H1 (cell line): Measurements from ENCODE around the gene PPARA. TPM values are rescaled to one million over a fixed set of nuclear protein-coding genes. Genes with fewer than 3 reads are reported as not detected.

Experiments
- CTCF ChIA-PET: fragments of 300-600 bp; sonication (Branson Sonifier 250); formaldehyde crosslinking; loops from one replicate; lab custom pipeline; 2021; ENCODE audit not compliant: partially characterized antibody; lab: Charles Lee
- POLR2A ChIA-PET: fragments of 300-600 bp; sonication (Branson Sonifier 250); formaldehyde crosslinking; loops from one replicate; lab custom pipeline; 2021; ENCODE audit warnings: inconsistent platforms; ENCODE audit not compliant: partially characterized antibody; lab: Charles Lee
- DNase-seq, 2 experiments: peaks; one replicate each; pipeline versions ENCODE4 v3.0.0 to v3.0.0-alpha.2; 2010 to 2022; ENCODE audit warnings: low spot score in 2 of 2, low read depth in 1 of 2, mixed read lengths in 1 of 2
- FAIRE-seq: peaks from 2 replicates; lab custom pipeline; 2011; peaks lifted over from hg19 to GRCh38; lab: Jason Lieb, UNC
- H2AFZ ChIP-seq: 2 replicates; pipeline ENCODE4 v1.8.1; 2012; ENCODE audit warnings: low read length, inconsistent platforms
- H2AK5ac ChIP-seq: 2 replicates; pipeline ENCODE4 v1.6.1; 2013; ENCODE audit warnings: low read depth, low read length
- H2BK120ac ChIP-seq: replicated peaks from 2 replicates; pipeline ENCODE3; 2013; ENCODE audit warnings: low read depth, low read length, inconsistent platforms
- H2BK12ac ChIP-seq: 2 replicates; pipeline ENCODE4 v1.6.1; 2013; ENCODE audit warnings: low read depth, low read length
- H2BK15ac ChIP-seq: 2 replicates; pipeline ENCODE4 v1.6.1; 2013; ENCODE audit warnings: low read length
- H2BK20ac ChIP-seq: 2 replicates; pipeline ENCODE4 v1.6.1; 2013; ENCODE audit warnings: low read length
- H2BK5ac ChIP-seq: 2 replicates; pipeline ENCODE4 v1.6.1; 2013; ENCODE audit warnings: low read depth, low read length
- H3K14ac ChIP-seq: 2 replicates; pipeline ENCODE4 v1.6.1; 2013; ENCODE audit warnings: inconsistent platforms; ENCODE audit not compliant: insufficient read length
- H3K18ac ChIP-seq: 2 replicates; pipeline ENCODE4 v1.6.1; 2013; ENCODE audit warnings: low read length; ENCODE audit errors: extremely low read depth
- H3K23ac ChIP-seq: 2 replicates; pipeline ENCODE4 v1.6.1; 2013; ENCODE audit warnings: inconsistent platforms; ENCODE audit not compliant: insufficient read length
- H3K23me2 ChIP-seq: 2 replicates; pipeline ENCODE4 v1.6.1; 2013; ENCODE audit warnings: low read depth, low read length
- H3K27ac ChIP-seq: 2 replicates; pipeline ENCODE4 v1.6.1; 2011; ENCODE audit warnings: low read depth, low read length, inconsistent platforms
- H3K27me3 ChIP-seq, 4 experiments: replicated peaks in 1 of 4; 1 replicate in 1 of 4; 2 replicates in 3 of 4; pipeline versions ENCODE4 v1.6.1 to v1.8.1; 2011 to 2013; ENCODE audit warnings: low read length in 3 of 4, mild to moderate bottlenecking in 3 of 4, inconsistent platforms in 2 of 4, mixed read lengths in 2 of 4, moderate library complexity in 1 of 4; ENCODE audit not compliant: control insufficient read depth in 3 of 4, insufficient read depth in 3 of 4; ENCODE audit errors: extremely low read depth in 1 of 4
- H3K36me3 ChIP-seq, 4 experiments: 2 replicates each; pipeline versions ENCODE4 v1.6.1 to v1.8.1; 2011 to 2013; ENCODE audit warnings: mild to moderate bottlenecking in 4 of 4, low read length in 3 of 4, moderate library complexity in 2 of 4, control low read depth in 1 of 4, inconsistent platforms in 1 of 4; ENCODE audit not compliant: insufficient read depth in 4 of 4, control insufficient read depth in 2 of 4
- H3K4ac ChIP-seq: replicated peaks from 2 replicates; pipeline ENCODE3; 2013; ENCODE audit warnings: low read length, low read depth, mixed read lengths, inconsistent platforms; ENCODE audit not compliant: insufficient read length
- H3K4me1 ChIP-seq, 4 experiments: replicated peaks in 1 of 4; 1 replicate in 1 of 4; 2 replicates in 3 of 4; pipeline versions ENCODE4 v1.6.1 to v1.8.1; 2011 to 2013; ENCODE audit warnings: low read length in 3 of 4, inconsistent platforms in 2 of 4, mixed read lengths in 1 of 4; ENCODE audit not compliant: insufficient read depth in 4 of 4, control insufficient read depth in 3 of 4
- H3K4me2 ChIP-seq, 2 experiments: 2 replicates each; pipeline versions ENCODE4 v1.6.1 to v1.8.1; 2011 to 2013; ENCODE audit warnings: low read depth in 2 of 2, low read length in 2 of 2, control low read depth in 1 of 2, inconsistent platforms in 1 of 2, mild to moderate bottlenecking in 1 of 2; ENCODE audit not compliant: insufficient read depth in 1 of 2
- H3K4me3 ChIP-seq, 4 experiments: fragments of 200-600, 300-600 bp in 1 of 4; sonication (generic), shearing (Covaris generic), sonication (Bioruptor Twin) in 1 of 4; 2 replicates each; pipeline versions ENCODE4 v1.5.1 to v1.8.1; 2011 to 2016; ENCODE audit warnings: low read length in 4 of 4, low read depth in 3 of 4, control low read depth in 2 of 4, inconsistent platforms in 2 of 4, mild to moderate bottlenecking in 2 of 4, mixed read lengths in 1 of 4, moderate library complexity in 1 of 4; ENCODE audit not compliant: insufficient read depth in 2 of 4; ENCODE audit errors: extremely low read depth in 1 of 4
- H3K56ac ChIP-seq: replicated peaks from 2 replicates; pipeline ENCODE3; 2013; ENCODE audit warnings: low read depth, mild to moderate bottlenecking, mixed read lengths, low read length, inconsistent platforms; ENCODE audit not compliant: insufficient read length
- H3K79me1 ChIP-seq: 2 replicates; pipeline ENCODE4 v1.6.1; 2013; ENCODE audit warnings: low read depth, low read length, control low read depth
- H3K79me2 ChIP-seq, 2 experiments: 2 replicates each; pipeline versions ENCODE4 v1.6.1 to v1.8.1; 2012 to 2013; ENCODE audit warnings: low read length in 2 of 2, mild to moderate bottlenecking in 2 of 2, inconsistent platforms in 1 of 2; ENCODE audit not compliant: insufficient read depth in 2 of 2, control insufficient read depth in 1 of 2
- H3K9ac ChIP-seq, 4 experiments: replicated peaks in 1 of 4; 1 replicate in 1 of 4; 2 replicates in 3 of 4; pipeline versions ENCODE4 v1.6.1 to v1.8.1; 2011 to 2013; ENCODE audit warnings: low read depth in 3 of 4, low read length in 3 of 4, control low read depth in 2 of 4, mild to moderate bottlenecking in 2 of 4, moderate library complexity in 2 of 4, inconsistent platforms in 1 of 4; ENCODE audit errors: extremely low read depth in 1 of 4
- H3K9me3 ChIP-seq, 2 experiments: 2 replicates each; pipeline versions ENCODE4 v1.6.1 to v1.8.1; 2012 to 2013; ENCODE audit warnings: mild to moderate bottlenecking in 2 of 2, moderate library complexity in 2 of 2, control low read depth in 1 of 2, inconsistent platforms in 1 of 2, low read depth in 1 of 2, low read length in 1 of 2, mixed read lengths in 1 of 2; ENCODE audit not compliant: insufficient read depth in 2 of 2
- H4K20me1 ChIP-seq, 2 experiments: replicated peaks in 1 of 2; 2 replicates each; pipeline versions ENCODE3 to v1.8.1; 2011 to 2013; ENCODE audit warnings: inconsistent platforms in 2 of 2, low read length in 2 of 2, mild to moderate bottlenecking in 1 of 2; ENCODE audit not compliant: insufficient read depth in 2 of 2, control insufficient read depth in 1 of 2
- H4K5ac ChIP-seq: 2 replicates; pipeline ENCODE4 v1.6.1; 2013; ENCODE audit warnings: low read length, low read depth, mixed read lengths, inconsistent platforms; ENCODE audit not compliant: insufficient read length
- H4K8ac ChIP-seq: 2 replicates; pipeline ENCODE4 v1.8.0; 2013; ENCODE audit warnings: mild to moderate bottlenecking, moderate library complexity, low read length, inconsistent platforms; ENCODE audit not compliant: insufficient read depth; ENCODE audit errors: extremely low read depth
- H4K91ac ChIP-seq: replicated peaks from 2 replicates; pipeline ENCODE3; 2013; ENCODE audit warnings: low read length, mixed read lengths, inconsistent platforms; ENCODE audit not compliant: insufficient read length
- CEBPB ChIP-seq: IDR thresholded peaks from 2 replicates; pipeline ENCODE4 v1.6.1; 2012; ENCODE audit warnings: low read depth, low read length
- CTCF ChIP-seq, 3 experiments: IDR thresholded peaks; 1 replicate in 2 of 3; 2 replicates in 1 of 3; pipeline versions ENCODE4 v1.5.1 to v1.6.1; 2011; ENCODE audit warnings: low read length in 3 of 3, mild to moderate bottlenecking in 3 of 3, inconsistent platforms in 2 of 3, low read depth in 1 of 3, moderate library complexity in 1 of 3; ENCODE audit not compliant: insufficient read depth in 1 of 3; ENCODE audit errors: control extremely low read depth in 1 of 3
- EP300 ChIP-seq, 2 experiments: IDR thresholded peaks; 1 replicate in 1 of 2; 2 replicates in 1 of 2; pipeline ENCODE4 v1.6.1; 2011 to 2012; ENCODE audit warnings: low read depth in 2 of 2, low read length in 2 of 2, mild to moderate bottlenecking in 2 of 2, borderline replicate concordance in 1 of 2, inconsistent platforms in 1 of 2, moderate library complexity in 1 of 2
- HDAC2 ChIP-seq, 2 experiments: fragments of 300-600 bp in 1 of 2; sonication (generic) in 1 of 2; IDR thresholded peaks; 2 replicates each; pipeline ENCODE4 v1.6.1; 2011 to 2012; ENCODE audit warnings: low read depth in 2 of 2, low read length in 2 of 2, mild to moderate bottlenecking in 2 of 2, moderate library complexity in 2 of 2, borderline replicate concordance in 1 of 2, inconsistent platforms in 1 of 2
- HDAC6 ChIP-seq: IDR thresholded peaks from one replicate; pipeline ENCODE4 v1.7.1; 2012; ENCODE audit warnings: low read depth, mild to moderate bottlenecking, inconsistent platforms, low read length, moderate library complexity
- MAX ChIP-seq: IDR thresholded peaks from 2 replicates; pipeline ENCODE4 v1.6.1; 2012; ENCODE audit warnings: inconsistent platforms
- NRF1 ChIP-seq: IDR thresholded peaks from 2 replicates; pipeline ENCODE4 v1.6.1; 2011; ENCODE audit warnings: mild to moderate bottlenecking, low read depth, low read length, improper control_type of control experiment
- POLR2AphosphoS5 ChIP-seq: IDR thresholded peaks from 2 replicates; pipeline ENCODE4 v1.6.1; 2011; ENCODE audit warnings: low read depth, low read length
- SAP30 ChIP-seq: fragments of 300-600 bp; sonication (generic); IDR thresholded peaks from 2 replicates; pipeline ENCODE4 v1.7.1; 2012; ENCODE audit warnings: low read length, moderate library complexity, mild to moderate bottlenecking, inconsistent platforms; ENCODE audit not compliant: insufficient read depth, insufficient replicate concordance
- SP4 ChIP-seq: IDR thresholded peaks from 2 replicates; pipeline ENCODE4 v1.6.1; 2012; ENCODE audit warnings: low read length, inconsistent platforms
- TAF1 ChIP-seq: IDR thresholded peaks from 2 replicates; pipeline ENCODE4 v1.6.1; 2011; ENCODE audit warnings: mild to moderate bottlenecking, low read depth, low read length
- WGBS, 2 experiments: shearing (Covaris generic) in 1 of 2; methylation state at CpG; one replicate each; pipeline versions ENCODE4 v1.1.6 to v1.1.7; 2013 to 2015; ENCODE audit warnings: low lambda C conversion rate in 2 of 2, mixed read lengths in 2 of 2, inconsistent platforms in 1 of 2, low coverage in 1 of 2, missing lambda C conversion rate in 1 of 2; ENCODE audit not compliant: insufficient replicate concordance in 2 of 2, insufficient coverage in 1 of 2, insufficient read length in 1 of 2; ENCODE audit errors: extremely low coverage in 1 of 2, missing lambda C conversion rate in 1 of 2; 5-methylcytosine and 5-hydroxymethylcytosine counted together
- polyA plus RNA-seq, 7 experiments: library from polyadenylated mRNA; depleted of rRNA in 3 of 7; stranded (reverse) in 5 of 7; unstranded in 2 of 7; fragments of >200 nt in 5 of 7; fragments of 200-250 nt in 2 of 7; gene quantifications; 1 replicate in 5 of 7; 2 replicates in 1 of 7; 4 replicates in 1 of 7; pipeline versions ENCODE4 v1.2.1 to v1.2.3, GENCODE V29; 2011 to 2013; ENCODE audit warnings: missing spikeins in 2 of 7, mixed read lengths in 2 of 7
- total RNA-seq: library from RNA; stranded (reverse); fragmentation: NEBNext Ultra II Directional; extraction: Animal tissue kit (Norgen Biotek cat#: 25700); gene quantifications from 2 replicates; pipeline ENCODE4 v1.2.1, GENCODE V29; 2021

Gene PPARA
- total and polyA plus RNA-seq, 2 of the 8 experiments (the other 6 are each of a cell fraction or from before 2014, with no cell fraction given), result 3.1 to 8.2 TPM

- no peak overlapping the region for H3K56ac ChIP-seq
- H3K9me3 ChIP-seq, result no peaks in the 10 kb centered on the region
- peak overlapping the region; percentile 35; the same call in 1 of the 2 replicates for H4K8ac ChIP-seq
- H3K14ac ChIP-seq, result no peak overlapping the region
- H3K27me3 ChIP-seq, result peaks cover 0 to 6% (median 0%) of the 10 kb centered on the region in 4 experiments; a peak in 3 of 7 replicates
- no peak overlapping the region for H2BK120ac ChIP-seq
- H2BK5ac ChIP-seq, result no peak overlapping the region
- H2AK5ac ChIP-seq, result no peak overlapping the region
- H3K9ac ChIP-seq, result no peak overlapping the region
- H3K79me2 ChIP-seq, result no peaks in the 10 kb centered on the region
- no peak overlapping the region for H2BK15ac ChIP-seq
- no peak overlapping the region for H3K4ac ChIP-seq
- H3K4me1 ChIP-seq, result peaks cover 0 to 3% (median under 1%) of the 10 kb centered on the region in 4 experiments; a peak in 3 of 7 replicates
- WGBS, 2 experiments, result 86% methylated on average over 7 of the region's 7 CpGs; no CpG with 5 or more reads in 1 of the 2 experiments
- H3K4me2 ChIP-seq, result no peak overlapping the region
- H4K5ac ChIP-seq, result no peak overlapping the region
- no peak overlapping the region for H2BK20ac ChIP-seq
- ChIA-PET POLR2A (interaction anchor here (0.7 kb wide), 1 partner anchor 120 kb away, joined by 3 read pairs; no protein-coding TSS in a partner anchor), CTCF (interaction anchor here (0.6 to 4.6 kb wide), 9 partner anchors 9 to 196 kb away, joined by 3 to 44 read pairs (median 7); no protein-coding TSS in a partner anchor)
- no peak overlapping the region for H3K23ac ChIP-seq
- H4K20me1 ChIP-seq, result no peaks in the 10 kb centered on the region
- no peaks in the 10 kb centered on the region for H3K79me1 ChIP-seq
- H3K23me2 ChIP-seq, result no peaks in the 10 kb centered on the region
- H3K4me3 ChIP-seq, result no peak overlapping the region
- H3K18ac ChIP-seq, result no peak overlapping the region
- no peak overlapping the region for H2BK12ac ChIP-seq
- no peak for DNase-seq
- no peak for FAIRE-seq
- no peak overlapping the region for H4K91ac ChIP-seq
- no peak overlapping the region for H3K27ac ChIP-seq
- H2AFZ ChIP-seq, result 0 out of 2 replicates have a peak overlapping the region, but pooled peaks have one; percentile 6
- no peaks in the 10 kb centered on the region for H3K36me3 ChIP-seq
- TF ChIP-seq HDAC6 (no peak), NRF1 (no peak), CTCF (IDR thresholded peaks at IDR 0.05; ENCODE audit: control extremely low read depth in 1 of 3, insufficient read depth in 1 of 3, low read depth in 1 of 3, low read length in 3 of 3) (no peak), MAX (no peak), CEBPB (no peak), EP300 (IDR thresholded peaks at IDR 0.05; ENCODE audit: borderline replicate concordance in 1 of 2, low read depth in 2 of 2, low read length in 2 of 2) (no peak), HDAC2 (IDR thresholded peaks at IDR 0.05; ENCODE audit: borderline replicate concordance in 1 of 2, low read depth in 2 of 2, low read length in 2 of 2) (no peak), SAP30 (no peak), POLR2AphosphoS5 (no peak), SP4 (no peak), TAF1 (no peak)
Measured at GRCh38 chr22:46120420-46120737, 29.9 kb upstream of the PPARA start.
